HG03378 (cell line): ENCODE measurements around the gene FLRT3.

ENCODE experiments used
- ATAC-seq: cut with Tn5 transposase; IDR thresholded peaks from one replicate; pipeline ENCODE4 v1.9.1; 2021; ENCODE audit warnings: mild to moderate bottlenecking, moderate library complexity; ENCODE audit not compliant: unreplicated experiment

Gene FLRT3

GRCh38 chr20:14337400-14338171, at the start of gene FLRT3:
TSS of gene FLRT3 (minus strand) at chr20:14337612. CDS start at chr20:14327506, 10,106 bp downstream.
- peak; percentile 98 for ATAC-seq

- ATAC-seq = no peak
Observed at GRCh38 chr20:14386726-14387125, 49.3 kb upstream of the FLRT3 start.

GRCh38 chr20:14385176-14385740, 47.8 kb upstream of the FLRT3 start:
- ATAC-seq = no peak

- no peak for ATAC-seq
Observed at GRCh38 chr20:14384416-14385175, 47.2 kb upstream of the FLRT3 start.

GRCh38 chr20:14383335-14383734, 45.9 kb upstream of the FLRT3 start:
- ATAC-seq = no peak

- ATAC-seq = no peak
Observed at GRCh38 chr20:14378326-14378725, 40.9 kb upstream of the FLRT3 start.

- no peak for ATAC-seq
Observed at GRCh38 chr20:14375416-14375985, 38.1 kb upstream of the FLRT3 start.

- ATAC-seq = no peak
Observed at GRCh38 chr20:14374196-14374595, 36.8 kb upstream of the FLRT3 start.

- ATAC-seq = no peak
Observed at GRCh38 chr20:14361509-14362345, 24.3 kb upstream of the FLRT3 start.

GRCh38 chr20:14360416-14360815, 23.0 kb upstream of the FLRT3 start:
- ATAC-seq = no peak

- ATAC-seq = no peak
Observed at GRCh38 chr20:14355791-14356190, 18.4 kb upstream of the FLRT3 start.

- ATAC-seq = no peak
Observed at GRCh38 chr20:14344746-14345145, 7.3 kb upstream of the FLRT3 start.

- ATAC-seq = no peak
Observed at GRCh38 chr20:14343491-14344065, 6.2 kb upstream of the FLRT3 start.

GRCh38 chr20:14342918-14343317, 5.5 kb upstream of the FLRT3 start:
- no peak for ATAC-seq

- ATAC-seq = no peak
Observed at GRCh38 chr20:14341801-14342200, 4.4 kb upstream of the FLRT3 start.

GRCh38 chr20:14336686-14337085, 726 bp downstream of the FLRT3 start:
- ATAC-seq = no peak

- ATAC-seq = no peak
Observed at GRCh38 chr20:14335052-14335451, 2.4 kb downstream of the FLRT3 start.

GRCh38 chr20:14334306-14334930, 3.0 kb downstream of the FLRT3 start:
- no peak for ATAC-seq

GRCh38 chr20:14333721-14334120, 3.7 kb downstream of the FLRT3 start:
- no peak for ATAC-seq

GRCh38 chr20:14332866-14333265, 4.5 kb downstream of the FLRT3 start:
- ATAC-seq = no peak
